Right renal cortex interstitium (tissue), 3 donors: ENCODE results near the gene CCL20. TPM values are rescaled to one million over a fixed set of nuclear protein-coding genes. Genes with fewer than 3 reads are reported as not detected.
"Not testable (repeated sequence)": the region's sequence is repeated elsewhere in the genome, so short reads cannot be mapped to it uniquely, and the experiment has no call there.

Experiments
- DNase-seq, 3 donors: peaks; one replicate each; pipeline ENCODE4 v3.0.0-alpha.2; 2013; ENCODE audit warnings: low read depth in 3 of 3, low spot score in 2 of 3
- polyA plus RNA-seq, 3 donors: library from polyadenylated mRNA; unstranded; fragments of 120-200 nt; gene quantifications; one replicate each; pipeline ENCODE4 v1.2.1, GENCODE V29; 2013; ENCODE audit not compliant: insufficient read length in 3 of 3

The CCL20 gene, protein sequence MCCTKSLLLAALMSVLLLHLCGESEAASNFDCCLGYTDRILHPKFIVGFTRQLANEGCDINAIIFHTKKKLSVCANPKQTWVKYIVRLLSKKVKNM
- under 1 TPM; 0.36 to 0.62 (median 0.52) TPM for polyA plus RNA-seq

- DNase-seq = no peak
Observed at GRCh38 chr2:227813562-227814353, at the start of gene CCL20. Gene CCL20 (plus strand): TSS chr2:227813842. CDS start chr2:227813912, 70 bp downstream.

- no peak for DNase-seq
Observed at GRCh38 chr2:227765788-227766372, 47.8 kb upstream of the CCL20 start.

DNA sequence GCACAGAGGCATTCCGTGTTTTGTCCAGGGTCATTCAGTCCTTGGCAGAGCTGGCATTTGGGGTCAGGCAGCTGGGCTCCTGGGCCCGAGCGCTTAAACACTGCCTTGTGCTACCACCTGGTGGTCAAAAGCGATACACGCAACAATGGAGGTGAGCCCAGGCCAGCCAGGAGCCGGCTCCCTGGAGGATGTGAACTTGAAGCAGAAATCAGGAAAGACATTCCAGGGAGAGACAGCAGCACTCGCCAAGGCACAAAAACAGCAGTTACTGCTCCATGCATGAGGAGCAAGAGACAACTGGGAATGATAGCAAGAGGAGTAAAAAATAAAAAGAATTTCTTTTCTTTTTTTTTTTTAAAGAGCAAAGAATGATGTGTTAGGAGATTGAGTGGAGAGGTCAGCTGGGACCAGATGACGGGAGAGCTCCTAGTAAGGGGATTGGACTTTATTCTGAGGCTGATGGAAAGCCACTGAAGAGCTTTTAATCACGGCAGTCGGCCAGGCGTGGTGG, 47.2 kb upstream of the CCL20 start:
- peak; percentile 50 to 72 (median 60) for DNase-seq

- no peak for DNase-seq
Observed at GRCh38 chr2:227767830-227768229, 45.8 kb upstream of the CCL20 start.

- DNase-seq = no peak
Observed at GRCh38 chr2:227772197-227772661, 41.4 kb upstream of the CCL20 start.

GRCh38 chr2:227772932-227773331, 40.7 kb upstream of the CCL20 start:
- DNase-seq = no peak

- no peak for DNase-seq
Observed at GRCh38 chr2:227774011-227774624, 39.5 kb upstream of the CCL20 start.

DNA sequence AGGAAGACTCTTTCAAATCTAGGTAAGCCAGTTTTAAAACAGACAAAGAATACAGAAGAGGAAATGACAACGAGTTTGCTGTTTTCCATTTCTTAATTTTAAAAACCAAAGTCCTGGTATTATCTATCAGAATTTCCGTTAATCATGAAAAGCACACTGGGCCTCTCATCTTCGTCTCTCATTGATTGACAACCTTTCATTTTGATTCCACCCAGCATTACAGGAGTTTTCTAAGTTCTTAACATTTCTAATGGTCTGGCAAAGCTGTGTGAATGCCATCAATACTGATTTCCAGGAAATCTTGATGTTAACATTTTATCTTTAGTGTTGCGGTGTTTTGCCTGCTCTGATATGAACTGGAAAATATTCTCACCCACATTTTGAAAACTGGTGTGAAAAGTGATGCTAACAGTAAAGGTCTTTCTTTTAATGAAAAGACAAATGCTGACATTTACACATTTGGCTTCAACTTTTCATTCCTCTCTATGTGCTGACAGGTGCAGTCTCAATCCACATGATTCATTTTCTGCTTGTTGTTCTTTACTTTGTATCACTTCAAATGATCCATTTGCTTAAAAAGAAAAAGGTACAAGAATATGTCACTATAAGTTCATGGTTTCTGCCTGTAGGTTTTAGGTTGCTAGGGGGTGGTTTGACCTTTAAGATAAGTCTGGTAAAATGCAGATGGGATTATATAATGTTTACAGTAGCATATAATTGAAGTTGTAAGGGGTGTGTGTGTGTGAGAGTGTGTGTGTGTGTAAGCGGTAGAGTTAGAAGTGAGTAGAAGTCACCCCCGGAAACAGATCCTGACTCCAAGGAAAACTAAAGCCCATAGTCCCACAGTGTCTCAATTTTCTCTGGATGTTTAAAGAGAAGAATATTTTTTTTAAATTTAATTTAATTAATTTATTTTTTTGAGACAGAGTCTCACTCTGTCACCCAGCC, 38.5 kb upstream of the CCL20 start:
- no peak for DNase-seq

- DNase-seq = no peak
Observed at GRCh38 chr2:227780981-227781615, 32.5 kb upstream of the CCL20 start.

DNA sequence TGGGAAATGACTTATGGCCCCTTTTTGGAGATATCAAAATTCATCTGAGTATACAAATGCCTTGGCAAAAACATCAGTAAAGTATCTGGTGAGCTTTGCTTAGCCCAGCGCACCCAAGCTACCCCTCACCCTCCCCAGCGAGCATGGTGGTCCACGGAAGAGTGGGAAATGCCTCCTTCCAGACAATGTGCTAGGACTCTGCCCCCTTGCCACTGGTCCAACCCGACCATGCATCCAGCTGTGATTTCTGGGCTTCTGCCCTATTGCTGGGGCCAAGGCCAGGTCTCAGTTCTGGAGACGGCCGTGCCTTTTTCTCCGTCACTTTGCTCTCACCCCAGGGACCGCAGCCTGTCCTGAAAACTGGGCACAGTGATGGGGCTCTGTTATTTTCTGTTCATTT, 31.8 kb upstream of the CCL20 start:
- DNase-seq = no peak

DNA sequence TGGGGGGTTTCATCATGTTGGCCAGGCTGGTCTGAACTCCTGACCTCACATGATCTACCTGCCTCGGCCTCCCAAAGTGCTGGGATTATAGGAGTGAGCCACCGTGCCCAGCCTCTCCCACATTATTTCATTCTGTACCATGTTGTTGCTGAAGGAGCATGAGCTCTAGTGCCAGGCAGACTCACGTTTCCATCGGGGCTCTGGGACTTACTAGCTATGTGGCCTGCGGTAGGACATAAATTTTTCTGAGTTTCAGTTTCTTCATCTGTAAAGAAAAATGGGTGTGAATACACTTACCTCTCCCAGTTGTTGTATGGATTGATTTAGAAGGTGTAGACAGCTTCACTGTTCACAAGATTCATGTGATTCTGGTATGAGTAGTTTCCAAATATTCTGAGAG, 30.8 kb upstream of the CCL20 start:
- no peak for DNase-seq

DNA sequence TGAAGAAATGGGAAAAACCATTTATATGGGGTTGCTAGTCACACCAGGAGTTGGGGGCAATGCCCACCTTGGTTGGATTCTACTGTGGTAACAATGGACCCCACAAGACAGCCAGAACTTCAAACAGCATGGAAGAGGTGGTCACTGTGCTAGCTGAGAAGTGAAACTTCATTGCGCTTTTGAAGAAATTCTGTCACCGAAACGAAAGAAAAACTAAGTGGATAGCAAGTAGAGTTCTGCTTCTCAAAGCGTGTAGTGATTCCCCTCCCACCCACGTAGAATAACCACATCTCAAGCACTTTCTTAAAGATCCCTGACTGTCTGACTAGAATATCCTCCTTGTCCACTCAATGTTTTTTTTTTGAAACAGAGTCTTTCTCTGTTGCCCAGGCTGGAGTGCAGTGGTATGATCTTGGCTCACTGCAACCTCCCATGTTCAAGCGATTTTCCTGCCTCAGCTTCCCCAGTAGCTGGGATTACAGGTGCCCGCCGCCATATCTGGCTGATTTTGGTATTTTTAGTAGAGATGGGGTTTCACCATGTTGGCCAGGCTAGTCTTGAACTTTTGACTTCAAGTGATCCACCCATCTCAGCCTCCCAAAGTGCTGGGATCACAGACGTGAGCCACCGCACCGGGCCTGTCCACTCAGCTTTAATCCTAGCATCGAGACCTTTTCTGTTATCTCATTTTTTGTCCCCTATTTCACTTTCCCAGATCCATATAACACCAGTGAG, 30.1 kb upstream of the CCL20 start:
- DNase-seq = no peak

DNA sequence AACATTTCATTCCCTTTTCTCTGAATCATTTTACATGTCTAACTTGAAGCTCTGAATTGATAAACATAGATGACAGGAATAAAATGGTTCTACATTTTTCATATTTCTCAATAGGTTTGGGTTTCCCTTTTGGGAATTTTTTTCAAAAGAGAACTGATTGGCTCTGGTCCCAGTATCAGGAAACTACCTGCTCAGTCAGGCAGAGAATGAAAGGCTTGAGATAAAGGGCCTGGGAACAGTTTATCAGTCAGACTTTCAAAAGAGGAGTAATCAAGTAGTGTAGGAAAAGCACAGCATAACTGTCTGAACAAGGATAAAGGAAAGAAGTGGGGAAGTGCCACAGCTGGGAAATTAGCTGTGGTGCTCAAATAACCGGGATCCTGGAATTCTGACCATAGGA, 28.3 kb upstream of the CCL20 start:
- no peak for DNase-seq

GRCh38 chr2:227788561-227789018, 25.1 kb upstream of the CCL20 start:
- no peak for DNase-seq

- no peak for DNase-seq
Observed at GRCh38 chr2:227789803-227790202, 23.8 kb upstream of the CCL20 start.

- no peak for DNase-seq
Observed at GRCh38 chr2:227793148-227793712, 20.4 kb upstream of the CCL20 start.

- no peak for DNase-seq
Observed at GRCh38 chr2:227796045-227796711, 17.5 kb upstream of the CCL20 start.

GRCh38 chr2:227796768-227797167, 16.9 kb upstream of the CCL20 start:
- DNase-seq = not testable (repeated sequence)
